ENCODE results near the gene ZNF318.

The ZNF318 gene

GRCh38 chr6:43297644-43298564 is 71.5 kb downstream of the ZNF318 start, which contains the start of gene SLC22A7:
SLC22A7 (plus strand) TSS chr6:43298260; CDS start chr6:43298359, 99 bp downstream.
- TF ChIP-seq FOXM1 (IDR thresholded peaks at IDR 0.05; ENCODE audit: borderline replicate concordance) (no peak), PKNOX1 (IDR thresholded peaks at IDR 0.05) (no peak), BHLHE40 (IDR thresholded peaks at IDR 0.05; ENCODE audit: borderline replicate concordance) (no peak), FOXK2 (IDR thresholded peaks at IDR 0.05) (no peak), ELF4 (IDR thresholded peaks at IDR 0.05) (no peak), HDGF (IDR thresholded peaks at IDR 0.05; ENCODE audit: borderline replicate concordance) (no peak), L3MBTL2 (conservative IDR thresholded peaks at IDR 0.05) (no peak), ARNT (IDR thresholded peaks at IDR 0.05) (no peak), LEF1 (IDR thresholded peaks at IDR 0.05; ENCODE audit: borderline replicate concordance) (no peak), SUZ12 (IDR thresholded peaks at IDR 0.05) (no peak), TARDBP (IDR thresholded peaks at IDR 0.05) (no peak)
- CTCF ChIA-PET: interaction anchor here (1.3 to 1.9 kb wide), 2 partner anchors 11 to 36 kb away, joined by 3 to 14 read pairs; no protein-coding TSS in a partner anchor
- DNase-seq (ENCODE audit: extremely low spot score): no peak
- POLR2A ChIA-PET: no interaction called here

- POLR2A ChIA-PET: interaction anchor here (0.7 to 1.0 kb wide), 4 partner anchors 11 to 71 kb away, joined by 3 to 4 read pairs (median 3); partner anchors contain the start of gene CRIP3
- TF ChIP-seq ELF4 (IDR thresholded peaks at IDR 0.05) (no peak), FOXM1 (IDR thresholded peaks at IDR 0.05; ENCODE audit: borderline replicate concordance) (no peak), L3MBTL2 (conservative IDR thresholded peaks at IDR 0.05) (no peak), LEF1 (IDR thresholded peaks at IDR 0.05; ENCODE audit: borderline replicate concordance) (no peak), CTBP1 (IDR thresholded peaks at IDR 0.05; ENCODE audit: borderline replicate concordance) (no peak), ZNF384 (IDR thresholded peaks at IDR 0.05) (no peak), FOXK2 (IDR thresholded peaks at IDR 0.05) (no peak), ARNT (IDR thresholded peaks at IDR 0.05) (no peak), BHLHE40 (IDR thresholded peaks at IDR 0.05; ENCODE audit: borderline replicate concordance) (no peak), SUZ12 (IDR thresholded peaks at IDR 0.05) (no peak), HDGF (IDR thresholded peaks at IDR 0.05; ENCODE audit: borderline replicate concordance) (no peak), NFRKB (IDR thresholded peaks at IDR 0.05) (no peak), PKNOX1 (IDR thresholded peaks at IDR 0.05) (no peak), TARDBP (IDR thresholded peaks at IDR 0.05) (no peak), FOXA1 (IDR thresholded peaks at IDR 0.05) (no peak), SP1 (IDR thresholded peaks at IDR 0.05) (no peak)
- CTCF ChIA-PET: interaction anchor here (1.3 to 1.9 kb wide), 2 partner anchors 10 to 37 kb away, joined by 3 to 14 read pairs; no protein-coding TSS in a partner anchor
- no peak for DNase-seq (ENCODE audit: extremely low spot score)
Measured at GRCh38 chr6:43296780-43297497, 72.5 kb downstream of the ZNF318 start.

- ChIA-PET CTCF (no interaction called here), POLR2A (interaction anchor here (1.0 kb wide), 1 partner anchor 14 kb away, joined by 3 read pairs; no protein-coding TSS in a partner anchor)
- no peak for TF ChIP-seq ZNF384 (IDR thresholded peaks at IDR 0.05)
- TF ChIP-seq FOXM1 (IDR thresholded peaks at IDR 0.05; ENCODE audit: borderline replicate concordance): no peak
- TF ChIP-seq SP1 (IDR thresholded peaks at IDR 0.05): no peak
- no peak for TF ChIP-seq TARDBP (IDR thresholded peaks at IDR 0.05)
- no peak for TF ChIP-seq SUZ12 (IDR thresholded peaks at IDR 0.05)
- no peak for TF ChIP-seq FOXA1 (IDR thresholded peaks at IDR 0.05)
- TF ChIP-seq L3MBTL2 (conservative IDR thresholded peaks at IDR 0.05): no peak
- TF ChIP-seq NFRKB (IDR thresholded peaks at IDR 0.05): no peak
- TF ChIP-seq ELF4 (IDR thresholded peaks at IDR 0.05): no peak
- no peak for DNase-seq (ENCODE audit: extremely low spot score)
Measured at GRCh38 chr6:43295456-43295855, 74.0 kb downstream of the ZNF318 start.

- CTCF ChIA-PET: no interaction called here
- TF ChIP-seq ELF4 (IDR thresholded peaks at IDR 0.05) (no peak), SUZ12 (IDR thresholded peaks at IDR 0.05) (no peak), FOXK2 (IDR thresholded peaks at IDR 0.05) (no peak), FOXM1 (IDR thresholded peaks at IDR 0.05; ENCODE audit: borderline replicate concordance) (no peak), ARNT (IDR thresholded peaks at IDR 0.05) (no peak), TARDBP (IDR thresholded peaks at IDR 0.05) (no peak), HDGF (IDR thresholded peaks at IDR 0.05; ENCODE audit: borderline replicate concordance) (no peak)
- DNase-seq (ENCODE audit: extremely low spot score): no peak
- POLR2A ChIA-PET: no interaction called here
Measured at GRCh38 chr6:43294536-43294935, 74.9 kb downstream of the ZNF318 start.

- DNase-seq (ENCODE audit: extremely low spot score): no peak
- ChIA-PET CTCF (interaction anchor here (1.2 kb wide), 1 partner anchor 64 kb away, joined by 3 read pairs; the partner anchor contains the start of gene DNPH1), POLR2A (no interaction called here)
- TF ChIP-seq NFRKB (IDR thresholded peaks at IDR 0.05): no peak
- no peak for TF ChIP-seq PKNOX1 (IDR thresholded peaks at IDR 0.05)
- no peak for TF ChIP-seq BHLHE40 (IDR thresholded peaks at IDR 0.05; ENCODE audit: borderline replicate concordance)
Measured at GRCh38 chr6:43293698-43294097, 75.7 kb downstream of the ZNF318 start.

Measured in HEK293T (cell line).